CD4-positive, alpha-beta T cell treated with Interleukin-15 for 4 hours (primary cell): ENCODE results near the gene TAS2R14.

Experiments used
- DNase-seq: peaks from one replicate; pipeline ENCODE4 v3.0.0-alpha.2; 2020; ENCODE audit warnings: low spot score

TAS2R14 gene

DNA sequence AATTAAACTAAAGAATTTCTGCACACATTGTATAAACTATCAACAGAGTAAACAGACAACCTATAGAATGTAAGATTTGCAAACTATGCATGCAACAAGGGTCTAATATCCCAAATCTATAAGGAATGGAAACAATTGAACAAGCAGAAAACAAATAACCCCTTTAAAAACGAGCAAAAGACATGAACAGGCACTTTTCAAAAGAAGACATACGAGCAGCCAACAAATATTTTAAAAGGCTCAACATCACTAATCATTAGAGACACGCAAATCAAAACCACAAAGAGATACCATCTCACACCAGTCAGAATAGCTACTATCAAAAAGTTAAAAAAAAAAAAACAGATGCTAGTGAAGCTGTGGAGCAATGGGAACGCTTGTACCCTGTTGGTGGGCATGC, 34.4 kb downstream of the TAS2R14 start:
- no peak for DNase-seq

DNA sequence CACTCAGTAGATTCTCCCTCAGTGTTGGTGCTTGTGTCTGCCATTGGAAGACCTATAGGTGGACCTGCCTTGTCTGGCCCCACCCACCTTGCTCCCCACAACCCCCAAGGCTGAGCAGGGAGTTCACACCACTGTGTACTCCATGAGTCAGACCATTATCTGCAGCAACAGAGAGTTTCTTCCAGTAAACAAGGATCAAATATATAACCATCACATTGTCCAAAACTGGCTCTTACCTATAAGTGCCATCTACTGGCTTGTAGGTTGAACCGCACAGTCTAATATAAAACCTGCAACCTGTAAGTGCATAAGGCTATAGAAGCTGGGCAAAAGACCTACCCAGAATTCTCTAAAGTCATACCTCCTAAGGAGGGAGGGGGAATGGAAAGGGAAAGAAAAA, 37.6 kb downstream of the TAS2R14 start:
- no peak for DNase-seq

DNA sequence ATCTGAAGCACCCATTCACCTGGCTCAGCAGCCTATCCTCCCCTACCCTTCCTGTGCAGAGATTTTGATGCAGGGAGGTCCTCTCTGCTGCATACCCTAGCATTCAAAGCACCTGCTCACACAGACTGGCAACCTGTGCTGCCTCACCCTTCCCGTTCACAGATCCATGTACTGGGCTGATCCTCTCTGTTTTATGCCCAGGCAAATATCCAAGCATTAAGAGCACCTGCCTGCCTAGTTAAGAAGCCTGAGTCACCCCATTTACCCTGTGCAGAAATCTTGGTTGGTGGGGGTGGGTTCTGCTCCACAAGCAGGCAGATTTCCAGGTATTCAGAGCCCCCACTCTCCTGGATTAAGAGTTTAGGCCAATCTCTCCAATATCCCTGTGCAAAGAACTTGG, 38.1 kb downstream of the TAS2R14 start:
- DNase-seq = no peak

DNA sequence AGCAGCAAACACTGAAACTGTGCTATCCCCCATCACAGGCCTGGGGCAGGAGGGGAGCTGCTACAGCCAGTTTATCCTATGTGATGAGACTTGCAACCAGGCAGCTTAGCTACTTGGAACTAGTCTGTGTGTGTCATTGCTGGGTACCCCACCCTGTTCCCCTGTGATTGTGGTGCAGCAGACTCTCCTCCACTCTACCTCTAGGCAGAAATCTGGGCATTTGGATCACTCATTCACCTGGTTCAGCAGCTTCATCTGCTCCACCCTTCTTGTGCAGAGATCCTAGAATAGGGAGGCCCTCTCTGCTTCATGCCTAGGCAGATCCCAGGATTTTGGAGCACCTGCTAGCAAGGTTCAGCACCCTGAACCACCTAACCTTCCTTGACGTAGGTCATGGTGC, 38.5 kb downstream of the TAS2R14 start:
- DNase-seq = no peak

DNA sequence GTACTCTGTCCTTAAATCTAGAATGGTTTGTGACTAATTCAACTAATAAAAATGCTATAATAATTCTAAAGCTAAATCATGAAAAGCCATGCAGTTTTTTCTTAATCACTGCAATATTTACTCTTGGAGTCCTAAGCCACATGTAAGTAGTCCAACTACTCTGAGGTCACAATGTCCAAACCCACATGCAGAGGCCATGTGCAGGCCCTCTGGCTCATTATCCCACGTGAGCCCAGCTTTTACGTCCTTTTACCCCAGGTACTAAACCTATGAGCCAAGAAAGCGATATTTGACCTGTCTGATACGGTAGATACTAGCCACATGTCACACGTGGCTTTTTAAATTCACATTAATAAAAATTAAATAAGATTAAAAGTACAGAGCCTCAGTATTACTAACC, 42.2 kb downstream of the TAS2R14 start:
- no peak for DNase-seq

DNA sequence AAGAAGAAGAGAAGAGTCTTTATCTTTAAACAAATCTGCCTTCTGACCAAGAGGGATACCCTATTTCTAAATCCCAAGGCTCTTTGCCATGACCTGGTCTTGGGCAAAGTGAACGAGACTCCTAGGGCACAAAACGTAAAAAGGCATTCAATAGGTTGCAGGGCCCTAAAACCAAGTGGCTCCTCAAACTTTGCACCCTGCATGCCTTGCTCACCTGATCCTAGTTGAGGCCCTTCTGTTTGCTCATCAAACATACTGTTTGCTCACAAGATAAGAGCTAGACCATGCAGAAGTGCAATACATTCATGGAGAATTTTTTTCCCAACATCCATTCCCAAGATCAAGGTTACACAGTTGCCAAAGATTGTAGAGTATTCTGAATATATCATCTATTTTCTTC, 47.1 kb downstream of the TAS2R14 start:
- no peak for DNase-seq

DNA sequence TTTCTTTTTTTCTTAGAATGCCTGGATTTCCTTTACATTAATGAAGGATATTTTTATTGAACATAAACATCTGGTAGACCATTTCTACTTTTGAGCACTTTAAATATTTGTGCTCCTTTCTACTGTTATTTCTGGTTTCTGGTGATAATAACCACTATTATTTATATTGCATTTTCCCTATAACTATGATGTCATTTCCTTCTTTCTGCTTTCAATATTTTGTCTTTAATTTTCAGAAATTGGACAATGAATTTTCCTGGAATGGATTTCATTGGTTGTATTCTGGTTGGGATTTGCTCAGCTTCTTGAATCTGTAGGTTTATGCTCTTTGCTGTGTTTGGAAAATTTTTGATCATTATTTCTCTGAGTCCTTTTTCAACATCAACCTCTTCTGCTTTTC, 49.8 kb downstream of the TAS2R14 start:
- no peak for DNase-seq
